OCI-LY7 (cell line): ENCODE data around the gene CSHL1.
"Not testable (repeated sequence)": the region's sequence is repeated elsewhere in the genome, so short reads cannot be mapped to it uniquely, and the experiment has no call there.

Experiments used
- CTCF ChIP-seq: fragments of 200-600 bp; sonication (generic); conservative IDR thresholded peaks from 2 replicates; pipeline ENCODE4 v1.5.1; 2014; ENCODE audit warnings: mild to moderate bottlenecking, antibody characterized with exemption, low read length, moderate library complexity, mixed read lengths
- EZH2phosphoT487 ChIP-seq: fragments of 200-600 bp; sonication (generic); IDR thresholded peaks from 2 replicates; pipeline ENCODE4 v1.6.1; 2018; ENCODE audit warnings: low read depth, borderline replicate concordance, mild to moderate bottlenecking, mixed run types, antibody characterized with exemption, low read length, moderate library complexity, mixed read lengths

- not testable (repeated sequence) for TF ChIP-seq CTCF, EZH2phosphoT487
These were observed 1.5 kb downstream of the CSHL1 start for GRCh38 chr17:63909586-63909985.
